HK-2 (cell line): ENCODE results near the gene ECEL1.
"Not testable (repeated sequence)": the region's sequence is repeated elsewhere in the genome, so short reads cannot be mapped to it uniquely, and the experiment has no call there.

ENCODE experiments used
- DNase-seq: peaks from one replicate; pipeline ENCODE4 v3.0.0-alpha.2; 2018; ENCODE audit not compliant: unreplicated experiment

Gene ECEL1

GRCh38 chr2:232487385-232488096 lies at the start of gene ECEL1:
TSS of gene ECEL1 (minus strand) at chr2:232487834. CDS start at chr2:232486653, 1,181 bp downstream.
- DNase-seq: no peak

GRCh38 chr2:232537079-232537478 lies 49.4 kb upstream of the ECEL1 start:
- DNase-seq: no peak

DNA sequence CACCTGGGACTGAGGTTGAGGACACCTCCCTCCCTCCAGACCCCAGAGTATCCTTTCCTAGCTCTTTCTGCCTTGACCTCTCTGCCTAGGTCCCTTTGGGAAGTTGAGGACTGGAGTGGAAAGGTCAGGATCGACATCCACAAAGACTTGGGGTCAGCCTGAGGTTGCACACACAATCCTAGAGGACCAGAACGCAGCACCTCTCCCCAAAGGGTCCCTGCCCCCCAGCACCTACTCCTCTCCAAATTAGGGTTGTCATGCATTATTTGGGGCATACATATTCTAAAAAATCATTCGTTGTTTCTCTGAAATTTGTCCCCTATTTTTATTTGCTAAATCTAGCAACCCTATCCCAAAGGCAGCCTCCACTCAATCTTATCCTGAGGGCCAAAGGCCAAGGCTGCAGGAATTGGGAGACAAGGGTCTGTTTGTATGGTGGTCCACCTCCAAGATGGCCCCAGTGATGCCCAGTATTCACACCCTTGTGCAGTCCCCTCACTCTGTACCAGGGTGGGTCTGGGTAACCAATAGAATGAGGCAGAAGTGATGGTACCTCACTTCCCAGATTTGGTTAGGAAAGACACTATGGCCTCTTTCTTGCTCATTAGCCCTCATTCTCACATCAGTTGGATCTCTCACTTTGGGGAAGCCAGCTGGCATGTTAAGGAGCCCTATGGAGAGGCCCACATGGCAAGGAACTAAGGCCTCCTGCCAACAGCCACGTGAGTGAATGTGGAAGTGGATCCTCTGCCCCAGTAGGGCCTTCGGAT lies 48.3 kb upstream of the ECEL1 start:
- DNase-seq: no peak

DNA sequence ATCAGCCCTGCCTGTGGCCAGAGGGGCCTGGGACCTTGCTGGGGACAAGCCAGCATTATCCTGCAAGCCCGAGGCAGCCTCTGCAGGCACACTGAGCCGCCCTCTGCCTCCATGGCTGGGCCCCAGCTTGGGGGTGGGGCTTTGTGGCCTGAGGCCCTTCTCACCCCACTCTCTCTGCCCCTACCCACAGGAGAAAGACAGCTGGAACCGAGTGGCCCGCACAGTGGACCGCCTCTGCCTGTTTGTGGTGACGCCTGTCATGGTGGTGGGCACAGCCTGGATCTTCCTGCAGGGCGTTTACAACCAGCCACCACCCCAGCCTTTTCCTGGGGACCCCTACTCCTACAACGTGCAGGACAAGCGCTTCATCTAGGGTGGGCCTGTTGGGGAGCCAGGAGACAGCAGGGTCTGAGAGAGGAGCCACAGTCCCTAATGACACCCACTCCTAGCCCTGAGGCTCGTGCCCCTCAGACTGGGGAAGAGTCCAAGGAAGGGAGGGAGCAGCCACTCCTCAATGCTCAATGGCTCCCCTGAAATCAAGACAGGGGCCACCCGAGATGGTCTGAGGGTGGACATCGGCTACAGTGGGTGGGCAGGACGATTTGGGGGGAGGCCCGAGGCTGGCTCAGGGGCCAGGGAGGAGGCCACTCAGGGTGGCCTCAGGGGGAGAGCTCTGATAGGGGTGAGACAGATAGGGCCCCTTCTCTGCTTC lies 47.5 kb upstream of the ECEL1 start:
- no peak for DNase-seq

GRCh38 chr2:232533944-232534710 lies 46.5 kb upstream of the ECEL1 start:
- DNase-seq: no peak

DNA sequence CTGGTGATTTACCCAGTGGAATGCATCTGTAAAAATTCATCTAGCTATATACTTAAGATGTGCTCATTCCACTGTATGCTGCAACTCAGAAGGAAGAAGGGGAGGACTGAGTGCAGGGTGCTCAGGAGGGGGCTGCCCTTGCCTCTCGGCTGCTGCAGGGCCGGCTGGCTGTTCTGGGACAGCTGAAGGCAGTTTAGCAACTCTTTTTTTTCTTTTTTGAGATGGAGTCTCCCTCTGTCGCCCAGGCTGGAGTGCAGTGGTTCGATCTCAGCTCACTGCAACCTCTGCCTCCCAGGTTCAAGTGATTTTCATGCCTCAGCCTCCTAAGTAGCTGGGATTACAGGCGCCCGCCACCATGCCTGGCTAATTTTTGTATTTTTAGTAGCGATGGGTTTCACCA lies 45.2 kb upstream of the ECEL1 start:
- DNase-seq: not testable (repeated sequence)

- DNase-seq: no peak
These were observed 44.8 kb upstream of the ECEL1 start for GRCh38 chr2:232532419-232532818.

- DNase-seq: no peak
These were observed 43.1 kb upstream of the ECEL1 start for GRCh38 chr2:232530626-232531260.

GRCh38 chr2:232529806-232530547 lies 42.3 kb upstream of the ECEL1 start:
- no peak for DNase-seq

- no peak for DNase-seq
These were observed 41.3 kb upstream of the ECEL1 start for GRCh38 chr2:232528746-232529460.

DNA sequence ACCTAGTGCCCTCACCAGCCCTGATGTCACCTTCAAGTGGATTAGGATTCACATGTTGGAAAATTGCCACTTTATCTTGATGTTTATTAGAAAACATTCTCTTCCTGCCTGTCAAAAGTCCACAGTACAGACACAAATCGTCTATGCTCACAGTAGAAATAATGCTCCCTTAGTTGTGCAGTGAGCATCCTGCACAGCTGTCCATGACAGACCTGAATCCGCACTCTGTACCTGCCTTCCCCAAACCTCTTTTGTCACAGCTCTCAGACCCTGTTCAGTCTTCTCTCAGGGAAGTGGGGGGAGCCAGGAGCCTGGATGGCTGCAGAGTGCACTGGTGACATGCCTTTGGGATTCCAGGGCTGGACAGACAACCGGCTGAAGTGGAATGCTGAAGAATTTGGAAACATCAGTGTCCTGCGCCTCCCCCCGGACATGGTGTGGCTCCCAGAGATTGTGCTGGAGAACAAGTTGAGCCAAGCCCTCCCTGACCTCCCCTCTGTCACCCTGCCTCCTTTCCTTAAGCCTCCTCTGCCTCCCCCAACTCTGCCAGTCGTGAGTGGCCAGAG lies 40.4 kb upstream of the ECEL1 start:
- DNase-seq: no peak

GRCh38 chr2:232526372-232526941 lies 38.8 kb upstream of the ECEL1 start:
- no peak for DNase-seq

DNA sequence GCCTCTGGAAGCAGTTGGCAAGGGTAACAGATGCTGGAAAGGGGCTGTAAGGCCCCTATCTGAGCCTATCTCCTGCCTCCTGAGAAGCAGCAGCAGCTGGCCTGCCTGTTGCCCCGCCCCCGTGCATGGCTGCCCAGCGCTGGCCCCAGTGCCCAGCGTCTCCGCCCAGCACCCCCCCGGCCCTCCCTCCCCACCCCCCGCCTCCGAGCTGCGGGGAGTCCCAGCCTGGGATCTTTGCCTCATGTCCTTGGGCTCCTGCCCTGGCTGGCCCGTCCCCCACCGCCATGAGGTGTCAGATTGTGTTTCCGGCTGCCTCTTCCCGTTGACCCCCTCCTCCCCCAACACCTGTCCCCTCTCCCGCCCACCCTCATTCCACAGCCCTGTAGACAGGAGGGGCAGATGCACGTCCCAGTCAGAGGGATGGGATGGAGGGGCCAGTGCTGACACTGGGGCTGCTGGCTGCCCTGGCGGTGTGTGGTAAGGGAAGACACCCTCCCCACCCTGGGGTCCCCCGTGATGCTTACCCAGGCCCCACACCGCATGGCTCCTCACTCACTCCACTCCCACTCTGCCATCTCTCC lies 38.2 kb upstream of the ECEL1 start, which contains the start of gene CHRND:
Gene CHRND, plus strand, starts transcription at position 370 of the 581 bp plus-strand sequence. Its CDS starts 56 bp downstream, at position 426.
- no peak for DNase-seq

DNA sequence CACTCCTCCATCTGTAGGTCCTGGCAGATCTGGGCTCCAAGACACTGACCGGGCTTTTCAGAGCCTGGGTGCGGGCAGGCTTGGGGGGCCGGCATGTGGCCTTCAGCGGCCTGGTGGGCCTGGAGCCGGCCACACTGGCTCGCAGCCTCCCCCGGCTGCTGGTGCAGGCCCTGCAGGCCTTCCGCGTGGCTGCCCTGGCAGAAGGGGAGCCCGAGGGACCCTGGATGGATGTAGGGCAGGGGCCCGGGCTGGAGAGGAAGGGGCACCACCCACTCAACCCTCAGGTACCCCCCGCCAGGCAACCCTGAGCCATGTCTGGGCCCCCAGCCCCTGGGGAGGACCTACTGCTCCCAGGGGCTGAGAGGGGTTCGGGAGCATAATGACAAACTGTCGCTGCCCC lies 37.6 kb upstream of the ECEL1 start:
- DNase-seq: no peak

DNA sequence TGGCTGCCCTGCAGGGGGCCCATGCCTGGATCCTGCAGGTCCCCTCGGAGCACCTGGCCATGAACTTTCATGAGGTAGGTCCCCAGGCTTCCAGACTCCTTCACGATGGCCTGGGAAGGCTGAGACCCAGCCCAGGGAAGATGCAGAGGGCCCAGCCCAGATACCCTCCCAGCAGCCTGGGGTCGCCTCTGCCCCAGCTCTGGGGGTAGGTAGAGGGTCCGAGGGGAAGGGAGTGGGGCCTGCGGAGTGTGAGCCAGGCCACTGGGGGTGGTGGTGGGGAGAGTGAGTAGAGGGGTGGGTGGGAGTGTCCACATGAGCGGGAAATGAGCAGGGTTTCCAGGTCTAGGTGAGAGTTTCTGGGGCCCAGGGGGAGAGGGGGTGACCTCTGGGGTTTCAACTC lies 37.1 kb upstream of the ECEL1 start:
- DNase-seq: no peak

DNA sequence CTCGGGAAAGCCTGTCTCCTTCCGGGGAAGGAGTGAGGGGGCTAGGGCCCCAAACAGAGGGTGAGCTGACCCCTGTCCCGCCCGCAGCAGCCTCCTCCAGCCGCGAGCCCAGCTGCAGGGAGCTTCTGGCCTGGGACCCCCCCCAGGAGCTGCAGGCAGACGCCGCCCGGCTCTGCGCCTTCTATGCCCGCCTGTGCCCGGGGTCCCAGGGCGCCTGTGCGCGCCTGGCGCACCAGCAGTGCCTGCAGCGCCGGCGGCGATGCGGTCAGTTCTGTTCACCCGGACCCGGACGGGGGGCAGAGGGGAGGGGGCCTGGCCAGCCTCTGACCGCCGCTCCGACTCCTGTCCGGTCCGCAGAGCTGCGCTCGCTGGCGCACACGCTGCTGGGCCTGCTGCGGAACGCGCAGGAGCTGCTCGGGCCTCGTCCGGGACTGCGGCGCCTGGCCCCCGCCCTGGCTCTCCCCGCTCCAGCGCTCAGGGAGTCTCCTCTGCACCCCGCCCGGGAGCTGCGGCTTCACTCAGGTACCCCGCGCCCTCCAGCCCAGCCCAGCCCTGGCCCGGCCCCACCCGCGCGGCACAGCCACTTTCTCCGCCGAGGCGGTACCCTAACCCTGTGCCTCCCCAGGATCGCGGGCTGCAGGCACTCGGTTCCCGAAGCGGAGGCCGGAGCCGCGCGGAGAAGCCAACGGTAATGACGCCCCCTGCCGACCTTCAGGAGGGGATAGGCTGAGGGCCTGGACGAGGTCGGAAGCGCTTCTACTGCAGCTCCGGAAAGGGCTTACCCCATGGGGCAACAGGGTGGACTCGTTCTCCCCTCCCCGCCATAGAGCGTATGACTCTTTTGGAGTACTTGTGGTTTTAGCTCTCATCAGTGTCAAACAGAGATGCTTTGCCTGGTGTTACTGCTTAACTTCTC lies 36.3 kb upstream of the ECEL1 start:
- DNase-seq: no peak

DNA sequence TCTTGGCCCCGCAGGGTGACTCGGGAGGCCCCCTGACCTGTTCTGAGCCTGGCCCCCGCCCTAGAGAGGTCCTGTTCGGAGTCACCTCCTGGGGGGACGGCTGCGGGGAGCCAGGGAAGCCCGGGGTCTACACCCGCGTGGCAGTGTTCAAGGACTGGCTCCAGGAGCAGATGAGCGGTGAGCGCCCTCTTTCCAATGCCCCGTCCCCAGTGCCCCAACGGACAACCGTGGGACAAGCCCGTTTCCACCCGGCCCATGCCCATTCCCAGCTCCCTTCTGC lies 35.7 kb upstream of the ECEL1 start:
- DNase-seq: no peak
